Ovary (tissue), 3 donors: ENCODE results near the gene EIF2D.

Experiments used
- CTCF ChIP-seq, 3 donors: fragments of 450-650 bp in 2 of 3; fragments of 200-600 bp in 1 of 3; IDR thresholded peaks; one replicate each; pipeline versions ENCODE4 v1.5.1 to v1.8.0; 2016 to 2022; ENCODE audit warnings: antibody characterized with exemption in 3 of 3, mild to moderate bottlenecking in 1 of 3
- EP300 ChIP-seq: sonication (generic); formaldehyde crosslinking; IDR thresholded peaks from one replicate; pipeline ENCODE4 v1.6.1; 2017; ENCODE audit warnings: antibody characterized with exemption
- POLR2A ChIP-seq: fragments of 450-650 bp; IDR thresholded peaks from one replicate; pipeline ENCODE4 v1.6.1; 2017; ENCODE audit warnings: antibody characterized with exemption, mild to moderate bottlenecking, moderate library complexity
- donor health status: DM: no; HTN: no; CAD: no.

DNA sequence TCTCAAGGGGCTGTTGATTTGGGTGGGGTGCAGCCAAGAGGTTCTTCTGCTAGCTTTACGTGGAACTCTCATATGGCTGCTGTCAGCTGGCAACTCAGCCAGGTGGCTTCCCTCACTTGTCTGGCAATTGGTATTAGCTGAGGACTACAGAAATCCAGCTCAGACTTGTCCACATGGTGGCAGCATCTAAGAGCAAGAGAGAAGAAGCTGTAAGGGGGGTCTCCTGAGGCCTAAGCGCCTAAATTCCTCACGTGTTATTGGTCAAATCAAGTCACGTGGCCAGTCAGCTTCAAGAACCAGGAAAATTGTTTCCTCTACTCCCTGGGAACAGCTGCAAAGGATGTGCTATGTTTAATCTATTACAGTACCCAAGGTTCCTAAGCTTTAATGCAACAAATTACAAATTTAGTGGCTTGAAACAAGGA lies 18.8 kb upstream of the EIF2D start:
- TF ChIP-seq CTCF (IDR thresholded peaks at IDR 0.05) = peak in 1 of 3 donors; percentile 29
- TF ChIP-seq POLR2A = no peak
- TF ChIP-seq EP300 = no peak
